ENCODE results near the gene TRIM66. TPM values are rescaled to one million over a fixed set of nuclear protein-coding genes. Genes with fewer than 3 reads are reported as not detected.

TRIM66 gene
- total and polyA plus RNA-seq, 2 experiments from 2014 or later = 1.0 to 3.3 TPM

DNA sequence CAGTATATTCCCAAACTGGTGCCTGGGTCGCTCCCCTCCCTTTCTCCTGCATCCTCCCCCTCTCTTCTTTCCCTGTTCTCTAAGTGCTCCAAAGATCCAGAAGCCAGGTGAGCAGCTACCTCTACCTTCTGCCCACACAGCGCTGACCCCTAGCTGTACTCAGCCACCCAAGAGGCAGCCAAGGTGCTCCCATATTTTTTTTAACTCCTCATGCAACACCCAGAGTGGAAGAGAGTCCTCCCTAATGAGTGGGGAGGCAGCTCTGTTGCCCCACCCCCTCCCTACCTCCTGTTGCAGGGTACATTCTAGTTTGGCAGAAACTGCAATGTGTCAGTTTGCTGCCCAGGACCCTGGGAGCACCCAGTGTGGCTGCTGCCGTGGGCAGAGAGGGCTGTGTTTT lies 40.3 kb upstream of the TRIM66 start:
- H3K27me3 Mint-ChIP-seq (ENCODE audit: insufficient read depth, low read depth, poor library complexity) = peaks cover 16% of the 10 kb centered on the region
- no peaks in the 10 kb centered on the region for H3K27me3 ChIP-seq (ENCODE audit: insufficient read depth)
- H3K4me3 ChIP-seq = no peak overlapping the region
- no peaks in the 10 kb centered on the region; the same call in 2 of the 3 replicates for H3K36me3 Mint-ChIP-seq (ENCODE audit: low read depth)
- no peaks in the 10 kb centered on the region for H4K20me1 ChIP-seq (replicated peaks; ENCODE audit: insufficient read depth)
- H3K9me3 Mint-ChIP-seq = no peaks in the 10 kb centered on the region
- peaks cover 11% of the 10 kb centered on the region; the same call in 1 of the 2 replicates for H3K4me1 ChIP-seq (ENCODE audit: insufficient read depth)
- no peak for DNase-seq (ENCODE audit: low spot score)
- H3K36me3 ChIP-seq (ENCODE audit: insufficient read depth) = no peaks in the 10 kb centered on the region
- TF ChIP-seq NANOG (IDR thresholded peaks at IDR 0.05; ENCODE audit: borderline replicate concordance) = no peak
- TF ChIP-seq STAT1 (IDR thresholded peaks at IDR 0.05; ENCODE audit: unreplicated experiment) = no peak
- TF ChIP-seq, protein P1, sequence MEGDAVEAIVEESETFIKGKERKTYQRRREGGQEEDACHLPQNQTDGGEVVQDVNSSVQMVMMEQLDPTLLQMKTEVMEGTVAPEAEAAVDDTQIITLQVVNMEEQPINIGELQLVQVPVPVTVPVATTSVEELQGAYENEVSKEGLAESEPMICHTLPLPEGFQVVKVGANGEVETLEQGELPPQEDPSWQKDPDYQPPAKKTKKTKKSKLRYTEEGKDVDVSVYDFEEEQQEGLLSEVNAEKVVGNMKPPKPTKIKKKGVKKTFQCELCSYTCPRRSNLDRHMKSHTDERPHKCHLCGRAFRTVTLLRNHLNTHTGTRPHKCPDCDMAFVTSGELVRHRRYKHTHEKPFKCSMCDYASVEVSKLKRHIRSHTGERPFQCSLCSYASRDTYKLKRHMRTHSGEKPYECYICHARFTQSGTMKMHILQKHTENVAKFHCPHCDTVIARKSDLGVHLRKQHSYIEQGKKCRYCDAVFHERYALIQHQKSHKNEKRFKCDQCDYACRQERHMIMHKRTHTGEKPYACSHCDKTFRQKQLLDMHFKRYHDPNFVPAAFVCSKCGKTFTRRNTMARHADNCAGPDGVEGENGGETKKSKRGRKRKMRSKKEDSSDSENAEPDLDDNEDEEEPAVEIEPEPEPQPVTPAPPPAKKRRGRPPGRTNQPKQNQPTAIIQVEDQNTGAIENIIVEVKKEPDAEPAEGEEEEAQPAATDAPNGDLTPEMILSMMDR (conservative IDR thresholded peaks at IDR 0.05; ENCODE audit: low read depth in 2 of 2) = 0 out of 4 replicates have a peak, but pooled peaks of 1 of the 2 experiments have one; percentile 11
- H3K27ac ChIP-seq (ENCODE audit: low read depth) = no peak overlapping the region
- H3K4me1 Mint-ChIP-seq = peaks cover 51% of the 10 kb centered on the region
- H3K79me2 ChIP-seq (replicated peaks; ENCODE audit: insufficient read depth) = no peaks in the 10 kb centered on the region
- no peak overlapping the region for H3K4me3 Mint-ChIP-seq
- H3K4me2 ChIP-seq = no peak overlapping the region
- H2AFZ ChIP-seq = no peak overlapping the region
- H3F3A ChIP-seq (replicated peaks; ENCODE audit: low read depth) = no peaks in the 10 kb centered on the region
- no peak for ATAC-seq
- H3K9me2 ChIP-seq (ENCODE audit: insufficient read depth) = no peaks in the 10 kb centered on the region
- H3K27ac Mint-ChIP-seq = no peak overlapping the region; the same call in 1 of the 2 replicates

DNA sequence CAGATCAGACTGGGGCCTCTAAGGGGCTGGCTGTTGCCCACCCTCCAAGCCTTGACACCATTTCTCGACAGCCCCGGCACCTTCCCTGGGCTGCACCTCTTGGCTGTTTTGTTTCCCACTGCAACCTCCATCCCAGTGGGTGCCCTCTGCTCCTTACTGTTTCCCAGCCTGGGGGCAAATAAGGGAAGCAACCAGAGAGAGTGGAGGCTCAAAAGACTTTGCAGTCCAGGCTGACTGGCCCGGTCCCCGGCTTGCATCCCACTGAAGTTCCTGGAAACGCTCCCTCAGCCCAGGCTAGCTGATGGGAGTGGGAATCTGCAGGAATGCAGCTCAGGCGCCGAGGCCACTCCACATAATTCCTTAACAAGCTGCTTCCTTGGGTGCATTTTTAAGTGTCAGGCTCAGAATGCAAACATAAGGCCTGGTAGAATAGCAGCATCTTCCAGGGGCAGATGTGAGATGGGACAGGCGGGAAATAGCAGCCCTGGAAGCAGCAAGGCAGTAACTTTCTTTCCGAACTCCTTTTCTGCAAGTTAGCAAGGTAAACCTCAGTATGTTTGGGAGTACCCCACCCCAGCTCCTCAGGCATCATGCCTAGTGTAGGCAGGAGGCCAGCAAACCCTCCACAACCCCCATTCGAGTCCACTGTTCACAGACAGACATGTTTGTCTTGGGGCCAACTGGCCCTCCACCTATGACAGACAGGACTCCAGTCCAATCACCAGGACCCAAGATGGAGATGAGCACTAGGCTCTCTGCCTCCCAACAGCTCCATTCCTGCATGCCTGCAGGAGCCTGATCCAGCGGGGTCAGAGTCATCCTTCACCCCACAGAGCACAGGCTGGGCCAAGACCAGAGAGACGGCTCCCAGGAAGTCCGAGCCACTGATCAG lies 39.4 kb upstream of the TRIM66 start:
- Histone ChIP-seq H2AFZ (no peak overlapping the region), H3K27me3 (ENCODE audit: insufficient read depth) (no peaks in the 10 kb centered on the region), H4K20me1 (replicated peaks; ENCODE audit: insufficient read depth) (no peaks in the 10 kb centered on the region), H3K36me3 (ENCODE audit: insufficient read depth) (no peaks in the 10 kb centered on the region), H3K4me1 (ENCODE audit: insufficient read depth) (peaks cover 11% of the 10 kb centered on the region; the same call in 1 of the 2 replicates), H3K9me2 (ENCODE audit: insufficient read depth) (no peaks in the 10 kb centered on the region), H3K4me2 (0 out of 2 replicates have a peak overlapping the region, but pooled peaks have one; percentile 32), H3K27ac (ENCODE audit: low read depth) (peak overlapping the region; percentile 50), H3K79me2 (replicated peaks; ENCODE audit: insufficient read depth) (no peaks in the 10 kb centered on the region), H3F3A (replicated peaks; ENCODE audit: low read depth) (no peaks in the 10 kb centered on the region), H3K4me3 (no peak overlapping the region)
- H3K9me3 Mint-ChIP-seq = no peaks in the 10 kb centered on the region
- H3K36me3 Mint-ChIP-seq (ENCODE audit: low read depth) = peaks cover 9% of the 10 kb centered on the region
- peak overlapping the region; percentile 53 for H3K27ac Mint-ChIP-seq
- no peak for TF ChIP-seq NANOG (IDR thresholded peaks at IDR 0.05; ENCODE audit: borderline replicate concordance)
- TF ChIP-seq, protein P1 (conservative IDR thresholded peaks at IDR 0.05; ENCODE audit: low read depth in 2 of 2) = no peak
- no peak for TF ChIP-seq JUNB (IDR thresholded peaks at IDR 0.05; ENCODE audit: unreplicated experiment)
- peaks cover 15% of the 10 kb centered on the region for H3K27me3 Mint-ChIP-seq (ENCODE audit: insufficient read depth, low read depth, poor library complexity)
- H3K4me1 Mint-ChIP-seq = peaks cover 60% of the 10 kb centered on the region
- ATAC-seq (peak; percentile 25), DNase-seq (ENCODE audit: low spot score) (no peak)
- no peak overlapping the region for H3K4me3 Mint-ChIP-seq
